Measurements from ENCODE around the gene ZNF526. TPM values are rescaled to one million over a fixed set of nuclear protein-coding genes. Genes with fewer than 3 reads are reported as not detected.

Gene ZNF526
- total and polyA plus RNA-seq, 2 donors (not counting 1 experiment from before 2014, with no cell fraction given), result 4.9 to 21.3 TPM

GRCh38 chr19:42268704-42269477 is 48.8 kb downstream of the ZNF526 start, which contains the start of gene CIC:
TSS of gene CIC (plus strand) at chr19:42269252. CDS start at chr19:42271784, 2,532 bp downstream.
- Histone ChIP-seq H3K9ac (ENCODE audit: low read length) (peak within 1 kb of the TSS; percentile 98), H3K36me3 (replicated peaks in 1 of 2; ENCODE audit: control extremely low read depth in 1 of 2, control insufficient read depth in 1 of 2, extremely low read depth in 1 of 2, insufficient read depth in 2 of 2, low read length in 1 of 2) (peaks cover 0 to 19% of the 10 kb centered on the region in 2 experiments), H3K4me1 (ENCODE audit: control insufficient read depth in 2 of 2, insufficient read depth in 2 of 2, low read length in 2 of 2) (peaks cover 26 to 32% of the 10 kb centered on the region in 2 donors), H2AFZ (ENCODE audit: insufficient read depth, low read depth, low read length, poor library complexity, severe bottlenecking) (peak within 1 kb of the TSS; percentile 92), H3K4me3 (ENCODE audit: control extremely low read depth in 1 of 5, extremely low read depth in 1 of 5, insufficient read depth in 1 of 5, low read depth in 2 of 5, low read length in 4 of 5) (peak within 1 kb of the TSS; percentile 74 to 95 (median 90)), H4K20me1 (ENCODE audit: control insufficient read depth, insufficient read depth, low read length, poor library complexity, severe bottlenecking) (no peaks in the 10 kb centered on the region), H3K79me2 (ENCODE audit: control insufficient read depth, insufficient read depth, low read length) (peaks cover 45% of the 10 kb centered on the region), H3K27ac (ENCODE audit: low read length in 2 of 2) (peak within 1 kb of the TSS; percentile 98 to 100), H3K9me3 (ENCODE audit: control extremely low read depth in 1 of 3, control insufficient read depth in 2 of 3, insufficient read depth in 1 of 3, low read length in 2 of 3) (no peaks in the 10 kb centered on the region), H3K4me2 (replicated peaks; ENCODE audit: low read depth, low read length, poor library complexity, severe bottlenecking) (peak within 1 kb of the TSS; percentile 95), H3K27me3 (replicated peaks in 1 of 4; ENCODE audit: control extremely low read depth in 1 of 4, control insufficient read depth in 3 of 4, insufficient read depth in 4 of 4, low read length in 3 of 4) (no peaks in the 10 kb centered on the region)
- ChIA-PET POLR2A (interaction anchor here (0.5 to 2.6 kb wide), 7 partner anchors 11 to 1006 kb away, joined by 3 to 21 read pairs (median 4); partner anchors contain the start of gene ERF), CTCF (interaction anchor here (2.0 to 2.6 kb wide), 2 partner anchors 10 to 22 kb away, joined by 5 to 13 read pairs; no protein-coding TSS in a partner anchor)
- Mint-ChIP-seq H3K27me3 (no peaks in the 10 kb centered on the region), H3K9me3 (ENCODE audit: insufficient read depth) (no peaks in the 10 kb centered on the region), H3K4me1 (peaks cover 24% of the 10 kb centered on the region), H3K4me3 (peak within 1 kb of the TSS; percentile 88), H3K27ac (peak within 1 kb of the TSS; percentile 96)
- intact Hi-C loops (cut with micrococcal nuclease), result loop anchor here (1.0 kb wide), 8 partner anchors 11 to 56 kb away; partner anchors contain the start of genes DEDD2, ERF, MEGF8 and PAFAH1B3
- ATAC-seq (ENCODE audit: low read depth) (peak; percentile 76), DNase-seq (peak; percentile 100)
- TF ChIP-seq CTCF (IDR thresholded peaks at IDR 0.05) (no peak), EZH2 (IDR thresholded peaks at IDR 0.05; ENCODE audit: borderline replicate concordance, insufficient read depth, low read depth, low read length, poor library complexity, severe bottlenecking) (no peak)
- WGBS (ENCODE audit: insufficient coverage), result 0% methylated on average over 48 of the region's 52 CpGs

All from B cell (primary cell).